MCF 10A (cell line): ENCODE measurements around the gene ATP6V1G3. TPM values are rescaled to one million over a fixed set of nuclear protein-coding genes. Genes with fewer than 3 reads are reported as not detected.

Experiments used
- BruUV-seq: library from RNA; stranded (reverse); fragments of 400-500 nt; replicated peaks from 2 replicates; lab custom pipeline; 2021; lab: Mats Ljungman, UMichigan
- CTCF ChIA-PET: fragments of 300-600 bp; sonication (Branson Sonifier 250); formaldehyde crosslinking; extraction: SDS; loops from one replicate; lab custom pipeline; 2021; ENCODE audit warnings: antibody characterized with exemption, inconsistent platforms; lab: Yijun Ruan, JAX
- POLR2A ChIA-PET: fragments of 300-600, 350-650 bp; sonication (Branson Sonifier 250); formaldehyde crosslinking; extraction: SDS; loops from one replicate; lab custom pipeline; 2020; ENCODE audit warnings: antibody characterized with exemption, inconsistent platforms; lab: Yijun Ruan, JAX
- DNase-seq: peaks from one replicate; pipeline ENCODE4 v3.0.0-alpha.2; 2018; ENCODE audit not compliant: unreplicated experiment
- H3K27ac Mint-ChIP-seq: one replicate; pipeline ENCODE4 v1.8.0; 2022; ENCODE audit warnings: mild to moderate bottlenecking, low read depth, mixed read lengths; ENCODE audit not compliant: unreplicated experiment
- H3K27me3 Mint-ChIP-seq: one replicate; pipeline ENCODE4 v1.8.0; 2022; ENCODE audit warnings: mixed read lengths; ENCODE audit not compliant: insufficient read depth, unreplicated experiment
- H3K36me3 Mint-ChIP-seq: one replicate; pipeline ENCODE4 v1.8.0; 2022; ENCODE audit warnings: mild to moderate bottlenecking, moderate library complexity, mixed read lengths; ENCODE audit not compliant: insufficient read depth, unreplicated experiment
- H3K4me1 Mint-ChIP-seq: one replicate; pipeline ENCODE4 v1.8.0; 2022; ENCODE audit warnings: mixed read lengths; ENCODE audit not compliant: insufficient read depth, unreplicated experiment
- H3K4me3 Mint-ChIP-seq: one replicate; pipeline ENCODE4 v1.8.0; 2022; ENCODE audit warnings: mild to moderate bottlenecking, moderate library complexity, mixed read lengths; ENCODE audit not compliant: unreplicated experiment
- H3K9me3 Mint-ChIP-seq: one replicate; pipeline ENCODE4 v1.8.0; 2022; ENCODE audit warnings: mixed read lengths; ENCODE audit not compliant: unreplicated experiment
- intact Hi-C: fragments of 100-400 bp; cut with micrococcal nuclease; formaldehyde crosslinking; loops from 2 replicates; pipeline ENCODE4 v1.14.1; 2022
- total RNA-seq: library from RNA; stranded (reverse); gene quantifications from 2 replicates; pipeline ENCODE4 v1.2.3, GENCODE V29; 2022
- TF ChIP-seq, protein P1 (sequence below): fragments of 200-600 bp; IDR thresholded peaks from one replicate; pipeline ENCODE4 v1.8.0; 2022; ENCODE audit warnings: antibody characterized with exemption, mild to moderate bottlenecking; ENCODE audit not compliant: unreplicated experiment

ATP6V1G3 gene
- total RNA-seq, 1 experiment from 2014 or later = not detected

DNA sequence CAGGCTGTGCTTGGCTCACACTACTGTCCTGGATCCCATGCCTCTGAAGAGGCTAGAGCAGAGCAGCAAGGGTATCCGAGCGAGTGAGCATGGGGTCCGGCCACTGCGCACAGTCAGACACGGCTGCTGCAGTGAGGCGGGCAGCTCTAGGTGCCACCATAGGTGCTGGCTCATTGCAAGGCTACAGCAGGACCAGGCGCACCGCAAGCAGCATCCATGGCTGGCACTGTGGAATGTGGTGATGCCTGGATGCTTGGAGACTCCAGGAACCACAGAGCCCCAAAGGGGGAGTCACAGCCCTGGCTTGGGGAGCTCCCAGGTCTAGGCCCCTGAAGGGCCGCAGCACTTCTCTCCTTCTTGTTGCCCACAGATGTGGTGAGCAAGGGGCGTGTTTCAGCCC lies 47.2 kb downstream of the ATP6V1G3 start:
- Mint-ChIP-seq H3K27me3 (no peaks in the 10 kb centered on the region), H3K36me3 (no peaks in the 10 kb centered on the region), H3K27ac (no peak overlapping the region), H3K9me3 (no peaks in the 10 kb centered on the region), H3K4me1 (peaks cover 36% of the 10 kb centered on the region), H3K4me3 (no peak overlapping the region)
- BruUV-seq = no TSS peak
- intact Hi-C loops = no loop called here
- no peak for DNase-seq
- ChIA-PET POLR2A (interaction anchor here (0.7 to 0.9 kb wide), 3 partner anchors 13 to 63 kb away, joined by 3 to 4 read pairs (median 3); no protein-coding TSS in a partner anchor), CTCF (interaction anchor here (0.8 kb wide), 1 partner anchor 620 kb away, joined by 3 read pairs; no protein-coding TSS in a partner anchor)
- TF ChIP-seq, protein P1, sequence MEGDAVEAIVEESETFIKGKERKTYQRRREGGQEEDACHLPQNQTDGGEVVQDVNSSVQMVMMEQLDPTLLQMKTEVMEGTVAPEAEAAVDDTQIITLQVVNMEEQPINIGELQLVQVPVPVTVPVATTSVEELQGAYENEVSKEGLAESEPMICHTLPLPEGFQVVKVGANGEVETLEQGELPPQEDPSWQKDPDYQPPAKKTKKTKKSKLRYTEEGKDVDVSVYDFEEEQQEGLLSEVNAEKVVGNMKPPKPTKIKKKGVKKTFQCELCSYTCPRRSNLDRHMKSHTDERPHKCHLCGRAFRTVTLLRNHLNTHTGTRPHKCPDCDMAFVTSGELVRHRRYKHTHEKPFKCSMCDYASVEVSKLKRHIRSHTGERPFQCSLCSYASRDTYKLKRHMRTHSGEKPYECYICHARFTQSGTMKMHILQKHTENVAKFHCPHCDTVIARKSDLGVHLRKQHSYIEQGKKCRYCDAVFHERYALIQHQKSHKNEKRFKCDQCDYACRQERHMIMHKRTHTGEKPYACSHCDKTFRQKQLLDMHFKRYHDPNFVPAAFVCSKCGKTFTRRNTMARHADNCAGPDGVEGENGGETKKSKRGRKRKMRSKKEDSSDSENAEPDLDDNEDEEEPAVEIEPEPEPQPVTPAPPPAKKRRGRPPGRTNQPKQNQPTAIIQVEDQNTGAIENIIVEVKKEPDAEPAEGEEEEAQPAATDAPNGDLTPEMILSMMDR = no peak

DNA sequence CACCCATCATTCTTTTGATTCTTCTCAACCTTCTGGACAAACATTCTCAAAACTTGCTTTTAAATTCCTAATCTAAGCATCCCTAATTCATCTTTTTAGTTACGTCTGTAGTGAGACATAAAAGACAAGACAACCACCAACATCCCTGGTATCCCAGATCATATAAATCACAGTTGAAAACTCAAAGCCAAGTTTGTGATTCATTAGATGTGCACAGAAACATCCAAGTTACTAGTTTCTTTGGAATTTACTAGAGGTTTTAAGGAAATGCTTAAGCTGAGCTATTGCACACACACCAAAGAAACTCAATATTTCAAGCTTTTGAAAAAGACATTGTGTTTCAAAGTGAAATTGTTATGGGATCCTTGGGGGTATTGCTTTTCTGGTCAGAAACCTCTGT lies 47.6 kb downstream of the ATP6V1G3 start:
- no peak overlapping the region for H3K27ac Mint-ChIP-seq
- CTCF ChIA-PET = interaction anchor here (0.8 kb wide), 1 partner anchor 620 kb away, joined by 3 read pairs; no protein-coding TSS in a partner anchor
- TF ChIP-seq, protein P1 = no peak
- H3K36me3 Mint-ChIP-seq = no peaks in the 10 kb centered on the region
- DNase-seq = peak; percentile 36
- no peaks in the 10 kb centered on the region for H3K27me3 Mint-ChIP-seq
- peaks cover 31% of the 10 kb centered on the region for H3K4me1 Mint-ChIP-seq
- no peaks in the 10 kb centered on the region for H3K9me3 Mint-ChIP-seq
- H3K4me3 Mint-ChIP-seq = no peak overlapping the region
- intact Hi-C loops = no loop called here
- no TSS peak for BruUV-seq
- POLR2A ChIA-PET = interaction anchor here (0.7 to 0.9 kb wide), 3 partner anchors 13 to 63 kb away, joined by 3 to 4 read pairs (median 3); no protein-coding TSS in a partner anchor

DNA sequence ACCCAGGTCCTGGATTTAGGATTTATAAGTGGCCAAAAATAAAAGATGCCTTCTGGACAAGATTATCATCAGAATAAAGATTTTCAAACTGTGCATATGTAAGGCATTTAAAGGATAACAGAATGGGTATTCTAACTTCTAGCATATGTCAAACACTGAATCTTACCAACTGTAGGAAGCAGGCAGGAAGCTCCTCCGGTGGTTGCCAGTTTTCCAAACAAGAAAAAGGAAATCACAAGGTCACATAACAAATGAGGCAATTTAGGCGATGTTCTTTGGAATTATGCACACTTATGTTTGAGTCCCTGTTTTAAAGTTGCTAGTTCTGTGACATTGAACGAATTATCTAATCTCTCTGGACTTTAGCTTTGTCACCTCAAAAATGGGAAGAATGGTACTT lies 48.9 kb downstream of the ATP6V1G3 start:
- intact Hi-C loops = no loop called here
- Mint-ChIP-seq H3K27ac (no peak overlapping the region), H3K9me3 (no peaks in the 10 kb centered on the region), H3K36me3 (no peaks in the 10 kb centered on the region), H3K27me3 (no peaks in the 10 kb centered on the region), H3K4me3 (no peak overlapping the region), H3K4me1 (peaks cover 26% of the 10 kb centered on the region)
- TF ChIP-seq, protein P1 = no peak
- ChIA-PET CTCF (interaction anchor here (0.9 to 1.1 kb wide), 2 partner anchors 194 to 198 kb away, joined by 3 to 5 read pairs; no protein-coding TSS in a partner anchor), POLR2A (interaction anchor here (0.7 kb wide), 1 partner anchor 335 kb away, joined by 3 read pairs; no protein-coding TSS in a partner anchor)
- no peak for DNase-seq
- no TSS peak for BruUV-seq

DNA sequence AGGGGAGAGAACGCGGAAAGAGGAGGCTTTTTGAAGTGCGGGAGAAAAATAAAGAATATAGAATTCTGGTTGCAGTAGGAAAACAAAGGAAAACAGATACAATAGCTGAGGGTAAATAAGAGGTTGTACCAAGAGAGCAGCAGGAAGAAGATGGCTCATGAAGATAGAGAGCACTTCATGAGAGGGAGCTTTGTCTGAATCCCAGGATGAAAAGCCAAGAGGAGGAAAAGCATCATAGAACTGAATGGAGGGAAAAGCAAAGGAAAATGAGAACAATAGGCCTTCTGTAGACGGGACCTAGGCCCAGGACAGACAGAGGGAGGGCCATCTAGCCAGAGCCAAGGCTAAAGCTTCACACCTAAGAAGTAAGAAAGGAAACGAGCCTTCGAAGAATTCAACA lies 49.5 kb downstream of the ATP6V1G3 start:
- POLR2A ChIA-PET = interaction anchor here (0.7 kb wide), 1 partner anchor 1543 kb away, joined by 3 read pairs; no protein-coding TSS in a partner anchor
- TF ChIP-seq, protein P1 = no peak
- no TSS peak for BruUV-seq
- CTCF ChIA-PET = interaction anchor here (0.9 to 1.2 kb wide), 3 partner anchors 195 to 971 kb away, joined by 3 to 5 read pairs (median 3); no protein-coding TSS in a partner anchor
- no peak overlapping the region for H3K4me3 Mint-ChIP-seq
- H3K27me3 Mint-ChIP-seq = no peaks in the 10 kb centered on the region
- no peak overlapping the region for H3K27ac Mint-ChIP-seq
- DNase-seq = no peak
- no peaks in the 10 kb centered on the region for H3K36me3 Mint-ChIP-seq
- no peaks in the 10 kb centered on the region for H3K9me3 Mint-ChIP-seq
- intact Hi-C loops = no loop called here
- peaks cover 23% of the 10 kb centered on the region for H3K4me1 Mint-ChIP-seq
